Measurements from ENCODE around the gene INTS12.

INTS12 gene

GRCh38 chr4:105650190-105650589, 58.3 kb downstream of the INTS12 start:
- H3K9me3 ChIP-seq (replicated peaks; ENCODE audit: low read length), result no peaks in the 10 kb centered on the region
- H3K27me3 ChIP-seq (ENCODE audit: control insufficient read depth, insufficient read depth, low read length), result no peaks in the 10 kb centered on the region
- no peak overlapping the region for H3K4me2 ChIP-seq (ENCODE audit: low read length)
- no peak overlapping the region for H3K4me3 ChIP-seq (ENCODE audit: low read length)
- no peak overlapping the region for H3K9ac ChIP-seq (ENCODE audit: low read depth, low read length)
- no peaks in the 10 kb centered on the region for H3K4me1 ChIP-seq (ENCODE audit: control insufficient read depth, insufficient read depth, low read length)
- no peaks in the 10 kb centered on the region for H3K36me3 ChIP-seq (ENCODE audit: insufficient read depth, low read length)

- no peaks in the 10 kb centered on the region for H3K36me3 ChIP-seq (ENCODE audit: insufficient read depth, low read length)
- no peak overlapping the region for H3K4me3 ChIP-seq (ENCODE audit: low read length)
- no peaks in the 10 kb centered on the region for H3K27me3 ChIP-seq (ENCODE audit: control insufficient read depth, insufficient read depth, low read length)
- H3K9me3 ChIP-seq (replicated peaks; ENCODE audit: low read length), result no peaks in the 10 kb centered on the region
- H3K4me2 ChIP-seq (ENCODE audit: low read length), result no peak overlapping the region
- no peaks in the 10 kb centered on the region for H3K4me1 ChIP-seq (ENCODE audit: control insufficient read depth, insufficient read depth, low read length)
- H3K9ac ChIP-seq (ENCODE audit: low read depth, low read length), result no peak overlapping the region
Observed at GRCh38 chr4:105645440-105645839, 63.0 kb downstream of the INTS12 start.

GRCh38 chr4:105644257-105644656, 64.2 kb downstream of the INTS12 start:
- Histone ChIP-seq H3K9me3 (replicated peaks; ENCODE audit: low read length) (no peaks in the 10 kb centered on the region), H3K4me1 (ENCODE audit: control insufficient read depth, insufficient read depth, low read length) (no peaks in the 10 kb centered on the region), H3K36me3 (ENCODE audit: insufficient read depth, low read length) (no peaks in the 10 kb centered on the region), H3K4me2 (ENCODE audit: low read length) (no peak overlapping the region), H3K27me3 (ENCODE audit: control insufficient read depth, insufficient read depth, low read length) (no peaks in the 10 kb centered on the region), H3K4me3 (ENCODE audit: low read length) (no peak overlapping the region), H3K9ac (ENCODE audit: low read depth, low read length) (no peak overlapping the region)

- Histone ChIP-seq H3K9me3 (replicated peaks; ENCODE audit: low read length) (no peaks in the 10 kb centered on the region), H3K4me3 (ENCODE audit: low read length) (no peak overlapping the region), H3K4me1 (ENCODE audit: control insufficient read depth, insufficient read depth, low read length) (peaks cover 6% of the 10 kb centered on the region), H3K4me2 (ENCODE audit: low read length) (no peak overlapping the region), H3K36me3 (ENCODE audit: insufficient read depth, low read length) (no peaks in the 10 kb centered on the region), H3K9ac (ENCODE audit: low read depth, low read length) (no peak overlapping the region), H3K27me3 (ENCODE audit: control insufficient read depth, insufficient read depth, low read length) (no peaks in the 10 kb centered on the region)
Observed at GRCh38 chr4:105641845-105642244, 66.6 kb downstream of the INTS12 start.

GRCh38 chr4:105637408-105638176, 70.9 kb downstream of the INTS12 start:
- Histone ChIP-seq H3K9ac (ENCODE audit: low read depth, low read length) (no peak overlapping the region), H3K36me3 (ENCODE audit: insufficient read depth, low read length) (no peaks in the 10 kb centered on the region), H3K9me3 (replicated peaks; ENCODE audit: low read length) (no peaks in the 10 kb centered on the region), H3K4me2 (ENCODE audit: low read length) (no peak overlapping the region), H3K27me3 (ENCODE audit: control insufficient read depth, insufficient read depth, low read length) (no peaks in the 10 kb centered on the region), H3K4me1 (ENCODE audit: control insufficient read depth, insufficient read depth, low read length) (peaks cover 6% of the 10 kb centered on the region), H3K4me3 (ENCODE audit: low read length) (no peak overlapping the region)

- Histone ChIP-seq H3K9ac (ENCODE audit: low read depth, low read length) (no peak overlapping the region), H3K4me2 (ENCODE audit: low read length) (no peak overlapping the region), H3K9me3 (replicated peaks; ENCODE audit: low read length) (no peaks in the 10 kb centered on the region), H3K4me1 (ENCODE audit: control insufficient read depth, insufficient read depth, low read length) (peaks cover 6% of the 10 kb centered on the region), H3K27me3 (ENCODE audit: control insufficient read depth, insufficient read depth, low read length) (no peaks in the 10 kb centered on the region), H3K36me3 (ENCODE audit: insufficient read depth, low read length) (no peaks in the 10 kb centered on the region), H3K4me3 (ENCODE audit: low read length) (no peak overlapping the region)
Observed at GRCh38 chr4:105634402-105635080, 73.9 kb downstream of the INTS12 start.

GRCh38 chr4:105633241-105633640, 75.2 kb downstream of the INTS12 start:
- Histone ChIP-seq H3K4me2 (ENCODE audit: low read length) (no peak overlapping the region), H3K9ac (ENCODE audit: low read depth, low read length) (no peak overlapping the region), H3K4me1 (ENCODE audit: control insufficient read depth, insufficient read depth, low read length) (peaks cover 6% of the 10 kb centered on the region), H3K36me3 (ENCODE audit: insufficient read depth, low read length) (no peaks in the 10 kb centered on the region), H3K9me3 (replicated peaks; ENCODE audit: low read length) (no peaks in the 10 kb centered on the region), H3K4me3 (ENCODE audit: low read length) (no peak overlapping the region), H3K27me3 (ENCODE audit: control insufficient read depth, insufficient read depth, low read length) (no peaks in the 10 kb centered on the region)

All from skeletal muscle satellite cell (primary cell).